SK-N-SH (cell line): ENCODE measurements around the gene SPACA6.

Experiments
- EP300 ChIP-seq, 2 experiments: IDR thresholded peaks; 2 replicates each; pipeline versions ENCODE4 v1.4.0 to v1.6.1; 2012; ENCODE audit warnings: borderline replicate concordance in 1 of 2, low read depth in 1 of 2, low read length in 1 of 2
- FOXJ3 ChIP-seq: sonication (generic); formaldehyde crosslinking; IDR thresholded peaks from 2 replicates; pipeline ENCODE4 v1.5.1; 2020; ENCODE audit warnings: mild to moderate bottlenecking, missing genetic modification reagents
- POLR2AphosphoS5 ChIP-seq: IDR thresholded peaks from 2 replicates; pipeline ENCODE4 v1.6.1; 2012; ENCODE audit warnings: low read depth, low read length
- RFX5 ChIP-seq: IDR thresholded peaks from 2 replicates; pipeline ENCODE4 v1.6.1; 2012; ENCODE audit warnings: mild to moderate bottlenecking, improper control_type of control experiment, low read length
- SIN3A ChIP-seq: IDR thresholded peaks from 2 replicates; pipeline ENCODE4 v1.6.1; 2012; ENCODE audit warnings: low read depth, mild to moderate bottlenecking, low read length, moderate library complexity, borderline replicate concordance
- TEAD4 ChIP-seq: IDR thresholded peaks from 2 replicates; pipeline ENCODE4 v1.4.0; 2012; ENCODE audit warnings: mild to moderate bottlenecking, borderline replicate concordance; ENCODE audit not compliant: insufficient read depth
- TF ChIP-seq, protein P1 (sequence below): fragments of 200-600 bp; sonication (generic); IDR thresholded peaks from 2 replicates; pipeline ENCODE4 v1.6.1; 2017; ENCODE audit warnings: antibody characterized with exemption, mild to moderate bottlenecking, moderate library complexity

DNA sequence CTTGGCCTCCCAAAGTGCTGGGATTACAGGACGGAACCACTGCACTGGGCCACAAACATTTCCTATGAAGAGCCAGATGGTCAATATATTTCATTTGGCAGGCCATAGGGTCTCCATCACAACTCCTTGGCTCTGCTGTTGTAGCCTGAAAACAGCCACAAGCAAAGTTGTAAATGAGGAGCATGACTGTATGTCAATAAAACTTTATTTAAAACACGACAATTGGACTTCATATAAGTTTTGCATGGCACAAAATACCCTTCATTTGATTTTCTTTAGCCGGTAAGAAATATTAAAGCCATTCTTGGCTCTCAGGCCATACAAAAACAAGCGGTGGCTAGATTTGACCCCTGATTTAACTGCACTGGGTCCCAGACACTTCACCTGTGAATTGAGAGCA lies 61.6 kb downstream of the SPACA6 start:
- TF ChIP-seq, protein P1, sequence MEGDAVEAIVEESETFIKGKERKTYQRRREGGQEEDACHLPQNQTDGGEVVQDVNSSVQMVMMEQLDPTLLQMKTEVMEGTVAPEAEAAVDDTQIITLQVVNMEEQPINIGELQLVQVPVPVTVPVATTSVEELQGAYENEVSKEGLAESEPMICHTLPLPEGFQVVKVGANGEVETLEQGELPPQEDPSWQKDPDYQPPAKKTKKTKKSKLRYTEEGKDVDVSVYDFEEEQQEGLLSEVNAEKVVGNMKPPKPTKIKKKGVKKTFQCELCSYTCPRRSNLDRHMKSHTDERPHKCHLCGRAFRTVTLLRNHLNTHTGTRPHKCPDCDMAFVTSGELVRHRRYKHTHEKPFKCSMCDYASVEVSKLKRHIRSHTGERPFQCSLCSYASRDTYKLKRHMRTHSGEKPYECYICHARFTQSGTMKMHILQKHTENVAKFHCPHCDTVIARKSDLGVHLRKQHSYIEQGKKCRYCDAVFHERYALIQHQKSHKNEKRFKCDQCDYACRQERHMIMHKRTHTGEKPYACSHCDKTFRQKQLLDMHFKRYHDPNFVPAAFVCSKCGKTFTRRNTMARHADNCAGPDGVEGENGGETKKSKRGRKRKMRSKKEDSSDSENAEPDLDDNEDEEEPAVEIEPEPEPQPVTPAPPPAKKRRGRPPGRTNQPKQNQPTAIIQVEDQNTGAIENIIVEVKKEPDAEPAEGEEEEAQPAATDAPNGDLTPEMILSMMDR = no peak
- TF ChIP-seq RFX5 (no peak), EP300 (IDR thresholded peaks at IDR 0.05; ENCODE audit: borderline replicate concordance in 1 of 2, low read depth in 1 of 2, low read length in 1 of 2) (no peak), SIN3A (no peak), FOXJ3 (CRISPR knock-in tag) (no peak), TEAD4 (no peak), POLR2AphosphoS5 (no peak)
